Breast epithelium (tissue), 3 donors: ENCODE measurements around the gene ABCB8.

Experiments used
- POLR2A ChIP-seq: fragments of 450-650 bp; IDR thresholded peaks from one replicate; pipeline ENCODE4 v1.6.1; 2016; ENCODE audit warnings: antibody characterized with exemption, mild to moderate bottlenecking, moderate library complexity
- TF ChIP-seq, protein P1 (sequence below), 3 donors: fragments of 450-650 bp; IDR thresholded peaks; one replicate each; pipeline ENCODE4 v1.5.1; 2016 to 2017; ENCODE audit warnings: antibody characterized with exemption in 3 of 3, mild to moderate bottlenecking in 3 of 3, moderate library complexity in 3 of 3

DNA sequence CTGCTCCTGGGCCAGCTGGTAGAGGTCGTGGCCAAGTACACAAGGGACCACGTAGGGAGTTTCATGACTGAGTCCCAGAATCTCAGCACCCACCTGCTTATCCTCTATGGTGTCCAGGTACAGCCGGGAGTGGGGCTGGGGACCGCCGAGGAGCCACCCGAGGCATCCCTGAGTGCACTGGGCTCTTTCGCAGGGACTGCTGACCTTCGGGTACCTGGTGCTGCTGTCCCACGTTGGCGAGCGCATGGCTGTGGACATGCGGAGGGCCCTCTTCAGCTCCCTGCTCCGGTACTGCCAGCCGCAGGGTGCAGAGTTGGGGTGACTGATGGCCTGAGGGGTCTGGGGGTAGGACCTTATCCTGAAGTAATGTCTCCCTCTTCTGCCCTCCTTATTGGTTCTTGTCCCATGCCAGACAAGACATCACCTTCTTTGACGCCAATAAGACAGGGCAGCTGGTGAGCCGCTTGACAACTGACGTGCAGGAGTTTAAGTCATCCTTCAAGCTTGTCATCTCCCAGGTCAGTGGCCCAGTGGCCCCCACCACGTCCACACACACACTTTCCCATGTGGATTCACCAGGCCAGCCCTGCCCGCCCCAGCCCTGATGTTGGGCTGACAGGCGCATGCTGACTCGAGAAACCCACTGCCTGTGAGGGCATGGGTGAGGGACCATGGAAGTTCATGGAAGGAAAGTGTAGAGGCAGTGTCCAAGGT lies 6.2 kb downstream of the ABCB8 start:
- no peak for TF ChIP-seq POLR2A
- TF ChIP-seq, protein P1, sequence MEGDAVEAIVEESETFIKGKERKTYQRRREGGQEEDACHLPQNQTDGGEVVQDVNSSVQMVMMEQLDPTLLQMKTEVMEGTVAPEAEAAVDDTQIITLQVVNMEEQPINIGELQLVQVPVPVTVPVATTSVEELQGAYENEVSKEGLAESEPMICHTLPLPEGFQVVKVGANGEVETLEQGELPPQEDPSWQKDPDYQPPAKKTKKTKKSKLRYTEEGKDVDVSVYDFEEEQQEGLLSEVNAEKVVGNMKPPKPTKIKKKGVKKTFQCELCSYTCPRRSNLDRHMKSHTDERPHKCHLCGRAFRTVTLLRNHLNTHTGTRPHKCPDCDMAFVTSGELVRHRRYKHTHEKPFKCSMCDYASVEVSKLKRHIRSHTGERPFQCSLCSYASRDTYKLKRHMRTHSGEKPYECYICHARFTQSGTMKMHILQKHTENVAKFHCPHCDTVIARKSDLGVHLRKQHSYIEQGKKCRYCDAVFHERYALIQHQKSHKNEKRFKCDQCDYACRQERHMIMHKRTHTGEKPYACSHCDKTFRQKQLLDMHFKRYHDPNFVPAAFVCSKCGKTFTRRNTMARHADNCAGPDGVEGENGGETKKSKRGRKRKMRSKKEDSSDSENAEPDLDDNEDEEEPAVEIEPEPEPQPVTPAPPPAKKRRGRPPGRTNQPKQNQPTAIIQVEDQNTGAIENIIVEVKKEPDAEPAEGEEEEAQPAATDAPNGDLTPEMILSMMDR (IDR thresholded peaks at IDR 0.05), result no peak
